Ishikawa (cell line): ENCODE data around the gene CEACAM5.

Experiments used
- CEBPB ChIP-seq: IDR thresholded peaks from 2 replicates; pipeline ENCODE4 v1.6.1; 2012
- CREB1 ChIP-seq: IDR thresholded peaks from 2 replicates; pipeline ENCODE4 v1.6.1; 2012; ENCODE audit warnings: low read depth
- EGR1 ChIP-seq: IDR thresholded peaks from 2 replicates; pipeline ENCODE4 v1.6.1; 2012
- EP300 ChIP-seq: IDR thresholded peaks from 2 replicates; pipeline ENCODE4 v1.6.1; 2012; ENCODE audit warnings: borderline replicate concordance
- MAX ChIP-seq: IDR thresholded peaks from 2 replicates; pipeline ENCODE4 v1.6.1; 2012
- NFIC ChIP-seq: IDR thresholded peaks from 2 replicates; pipeline ENCODE4 v1.6.1; 2012
- REST ChIP-seq: IDR thresholded peaks from 2 replicates; pipeline ENCODE4 v1.6.1; 2012; ENCODE audit warnings: low read depth, mild to moderate bottlenecking
- TAF1 ChIP-seq: IDR thresholded peaks from 2 replicates; pipeline ENCODE4 v1.6.1; 2012; ENCODE audit warnings: low read depth, mild to moderate bottlenecking
- TCF12 ChIP-seq: IDR thresholded peaks from 2 replicates; pipeline ENCODE4 v1.6.1; 2012; ENCODE audit warnings: low read depth
- TEAD4 ChIP-seq: IDR thresholded peaks from 2 replicates; pipeline ENCODE4 v1.6.1; 2012
- YY1 ChIP-seq: IDR thresholded peaks from 2 replicates; pipeline ENCODE4 v1.6.1; 2012; ENCODE audit warnings: low read depth
- ZBTB7A ChIP-seq: IDR thresholded peaks from 2 replicates; pipeline ENCODE4 v1.6.1; 2012; ENCODE audit warnings: low read depth

GRCh38 chr19:41690801-41691065 lies 17.7 kb upstream of the CEACAM5 start:
- TF ChIP-seq YY1 (no peak), CREB1 (no peak), EGR1 (no peak), NFIC (no peak), TEAD4 (no peak), MAX (no peak), REST (no peak), CEBPB (no peak), TAF1 (no peak), TCF12 (no peak), EP300 (no peak), ZBTB7A (no peak)
